Measurements from ENCODE around the gene SEL1L3. TPM values are rescaled to one million over a fixed set of nuclear protein-coding genes. Genes with fewer than 3 reads are reported as not detected.
A peak's percentile ranks its signal among the peaks of the same experiment; 100 is the strongest.

Gene SEL1L3
- total and polyA plus RNA-seq, 12 donors = 1.4 to 9.8 (median 3.5) TPM

DNA sequence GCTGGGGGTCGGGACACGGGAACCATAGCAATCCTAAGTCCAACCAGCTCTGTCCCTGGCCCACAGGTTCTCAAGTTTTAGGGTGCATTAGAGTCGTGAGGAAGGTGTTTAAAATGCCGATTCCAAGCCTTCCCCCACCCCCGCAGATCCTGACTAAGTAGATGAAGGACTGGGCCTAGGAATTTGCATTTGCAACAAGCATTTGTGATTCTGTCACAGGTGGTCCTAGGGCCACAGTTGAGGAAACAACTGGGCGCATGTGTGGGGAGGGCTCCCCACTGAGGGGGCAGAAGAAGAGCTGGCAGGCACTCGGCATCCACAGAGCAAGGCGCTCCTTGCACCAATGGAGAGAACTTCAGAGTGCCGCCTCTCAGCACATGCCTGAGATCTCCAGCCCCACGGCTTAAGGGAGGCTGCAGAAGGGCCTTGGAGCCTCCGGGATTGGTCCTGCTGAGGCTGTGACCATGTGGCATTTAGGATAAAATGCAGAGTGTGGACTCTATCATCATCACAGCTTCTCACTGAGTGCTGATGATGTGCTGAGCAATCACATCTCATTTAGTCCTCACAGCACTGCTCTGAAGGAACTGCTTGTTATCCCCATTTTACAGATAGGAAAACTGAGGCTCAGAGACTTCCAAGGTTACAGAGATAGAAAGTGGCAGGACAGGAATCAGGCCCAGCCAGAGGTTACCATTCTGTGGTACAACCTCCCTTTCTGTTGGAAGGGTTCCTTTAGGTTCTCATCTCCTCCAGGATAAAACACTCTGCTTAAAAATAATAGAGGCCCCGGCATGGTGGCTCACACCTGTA, 16.7 kb downstream of the SEL1L3 start:
- H3K4me1 ChIP-seq = peaks cover 0 to 33% (median 12%) of the 10 kb centered on the region in 9 donors
- peaks cover 0 to 6% (median 0%) of the 10 kb centered on the region in 9 donors for H3K36me3 ChIP-seq
- TF ChIP-seq, protein P1, sequence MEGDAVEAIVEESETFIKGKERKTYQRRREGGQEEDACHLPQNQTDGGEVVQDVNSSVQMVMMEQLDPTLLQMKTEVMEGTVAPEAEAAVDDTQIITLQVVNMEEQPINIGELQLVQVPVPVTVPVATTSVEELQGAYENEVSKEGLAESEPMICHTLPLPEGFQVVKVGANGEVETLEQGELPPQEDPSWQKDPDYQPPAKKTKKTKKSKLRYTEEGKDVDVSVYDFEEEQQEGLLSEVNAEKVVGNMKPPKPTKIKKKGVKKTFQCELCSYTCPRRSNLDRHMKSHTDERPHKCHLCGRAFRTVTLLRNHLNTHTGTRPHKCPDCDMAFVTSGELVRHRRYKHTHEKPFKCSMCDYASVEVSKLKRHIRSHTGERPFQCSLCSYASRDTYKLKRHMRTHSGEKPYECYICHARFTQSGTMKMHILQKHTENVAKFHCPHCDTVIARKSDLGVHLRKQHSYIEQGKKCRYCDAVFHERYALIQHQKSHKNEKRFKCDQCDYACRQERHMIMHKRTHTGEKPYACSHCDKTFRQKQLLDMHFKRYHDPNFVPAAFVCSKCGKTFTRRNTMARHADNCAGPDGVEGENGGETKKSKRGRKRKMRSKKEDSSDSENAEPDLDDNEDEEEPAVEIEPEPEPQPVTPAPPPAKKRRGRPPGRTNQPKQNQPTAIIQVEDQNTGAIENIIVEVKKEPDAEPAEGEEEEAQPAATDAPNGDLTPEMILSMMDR (IDR thresholded peaks at IDR 0.05) = no peak
- 80 to 87% methylated on average over 12 of the region's 12 CpGs for WGBS, 2 donors
- ATAC-seq (no peak), DNase-seq (no peak)
- intact Hi-C loops (cut with DNase I) = no loop called here
- no peak overlapping the region for H3K27ac ChIP-seq
- H3K27me3 ChIP-seq = no peaks in the 10 kb centered on the region
- no peak overlapping the region for H3K4me3 ChIP-seq
- H3K9me3 ChIP-seq = peaks cover 0 to 5% (median 0%) of the 10 kb centered on the region in 11 donors

DNA sequence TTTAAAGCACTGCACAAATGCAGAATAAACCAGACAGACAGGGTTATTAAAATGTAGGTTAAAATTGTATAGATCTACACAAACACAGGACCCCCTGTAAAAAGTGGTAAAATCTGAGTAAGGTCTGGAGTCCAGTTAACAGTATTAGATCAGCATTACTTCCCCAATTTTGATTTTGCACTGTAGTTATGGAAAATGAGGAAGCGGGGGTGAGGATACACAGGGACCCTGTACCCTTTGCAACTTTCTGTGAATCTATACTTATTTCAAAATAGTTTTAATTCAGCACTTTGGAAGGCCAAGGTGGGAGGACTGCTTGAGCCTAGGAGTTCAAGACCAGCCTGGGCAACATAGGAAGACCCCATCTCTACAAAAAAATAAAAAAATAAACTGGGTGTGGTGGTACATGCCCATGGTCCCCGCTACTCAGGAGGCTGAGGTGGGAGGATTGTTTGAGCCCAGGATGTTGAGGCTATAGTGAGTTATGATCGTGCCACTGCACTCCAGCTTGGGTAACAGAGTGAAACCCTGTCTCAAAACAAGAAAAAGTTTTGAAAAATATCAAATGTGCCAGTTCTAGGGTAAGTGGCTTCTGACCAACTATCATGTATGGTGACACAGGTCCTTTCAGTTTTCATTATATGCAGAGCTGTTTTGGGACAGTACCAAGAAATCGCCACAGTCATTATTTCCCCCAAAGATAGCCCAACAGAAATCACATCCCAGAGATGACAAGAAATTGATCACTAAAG, 17.7 kb downstream of the SEL1L3 start:
- H3K9me3 ChIP-seq = peaks cover 0 to 5% (median 0%) of the 10 kb centered on the region in 11 donors
- TF ChIP-seq, protein P1 (IDR thresholded peaks at IDR 0.05) = no peak
- peaks cover 0 to 33% (median 12%) of the 10 kb centered on the region in 9 donors for H3K4me1 ChIP-seq
- intact Hi-C loops (cut with DNase I) = no loop called here
- DNase-seq (no peak), ATAC-seq (peak in 1 of 8 donors; percentile 15)
- H3K4me3 ChIP-seq = no peak overlapping the region
- peaks cover 0 to 6% (median 0%) of the 10 kb centered on the region in 9 donors for H3K36me3 ChIP-seq
- 92 to 97% methylated on average over 4 of the region's 4 CpGs for WGBS, 2 donors
- no peaks in the 10 kb centered on the region for H3K27me3 ChIP-seq
- peak overlapping the region in 1 of 10 donors; percentile 66 for H3K27ac ChIP-seq

DNA sequence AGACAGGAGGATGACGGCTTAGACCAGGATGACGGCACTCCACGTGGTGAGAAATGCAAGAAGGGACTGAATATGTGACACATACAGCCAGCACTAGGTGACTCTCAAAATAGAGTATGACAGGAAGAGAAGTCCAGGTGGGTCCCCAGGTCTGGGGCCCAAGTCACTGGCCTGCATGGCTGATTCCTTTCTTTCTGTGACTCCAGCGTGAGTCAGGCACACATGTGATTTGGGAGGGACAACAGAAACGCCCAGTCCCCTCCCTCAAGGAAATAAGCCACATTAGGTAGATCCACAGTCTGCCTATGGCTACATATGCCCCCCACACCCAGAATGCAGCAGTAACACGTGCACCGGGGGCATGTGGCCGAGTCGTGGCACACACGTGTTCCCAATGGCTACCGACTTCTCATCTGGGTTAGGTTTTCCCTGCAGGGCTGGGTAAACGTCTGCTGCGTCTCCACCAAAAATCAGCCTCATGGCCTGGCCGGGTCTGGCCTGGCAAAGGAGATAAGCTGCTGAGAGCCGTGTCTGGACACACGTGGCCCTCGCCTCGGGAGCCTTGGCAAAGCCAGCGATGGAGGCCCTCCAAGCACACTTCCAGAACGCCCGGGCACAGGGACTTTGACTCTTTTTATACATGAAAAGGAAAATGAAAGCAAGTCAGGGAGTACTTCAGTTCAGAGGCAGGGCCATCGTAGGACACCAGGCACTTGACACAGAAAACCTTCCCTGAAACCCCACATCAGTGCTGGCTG, 19.3 kb downstream of the SEL1L3 start:
- Histone ChIP-seq H3K4me1 (peaks cover 0 to 33% (median 12%) of the 10 kb centered on the region in 9 donors), H3K36me3 (peaks cover 0 to 6% (median 0%) of the 10 kb centered on the region in 9 donors), H3K27ac (peak overlapping the region in 6 of 10 donors; percentile 17 to 66 (median 44)), H3K9me3 (peaks cover 0 to 1% (median 0%) of the 10 kb centered on the region in 11 donors), H3K4me3 (peak overlapping the region in 7 of 10 donors; percentile 8 to 39 (median 21)), H3K27me3 (no peaks in the 10 kb centered on the region)
- ATAC-seq (peak; percentile 64 to 83 (median 79)), DNase-seq (peak; percentile 23 to 37)
- TF ChIP-seq, protein P1 (IDR thresholded peaks at IDR 0.05) = no peak
- intact Hi-C loops (cut with DNase I) = no loop called here
- 56 to 65% methylated on average over 22 of the region's 22 CpGs for WGBS, 2 donors
